Ovary (tissue), 3 donors: Measurements from ENCODE around the gene ADAMTS8.

Experiments
- EP300 ChIP-seq: sonication (generic); formaldehyde crosslinking; IDR thresholded peaks from one replicate; pipeline ENCODE4 v1.6.1; 2017; ENCODE audit warnings: antibody characterized with exemption
- POLR2A ChIP-seq: fragments of 450-650 bp; IDR thresholded peaks from one replicate; pipeline ENCODE4 v1.6.1; 2017; ENCODE audit warnings: antibody characterized with exemption, mild to moderate bottlenecking, moderate library complexity
- TF ChIP-seq, protein P1 (sequence below), 3 donors: fragments of 450-650 bp in 2 of 3; fragments of 200-600 bp in 1 of 3; IDR thresholded peaks; one replicate each; pipeline versions ENCODE4 v1.5.1 to v1.8.0; 2016 to 2022; ENCODE audit warnings: antibody characterized with exemption in 3 of 3, mild to moderate bottlenecking in 1 of 3
- donor health status: DM: no; HTN: no; CAD: no.

- TF ChIP-seq, protein P1, sequence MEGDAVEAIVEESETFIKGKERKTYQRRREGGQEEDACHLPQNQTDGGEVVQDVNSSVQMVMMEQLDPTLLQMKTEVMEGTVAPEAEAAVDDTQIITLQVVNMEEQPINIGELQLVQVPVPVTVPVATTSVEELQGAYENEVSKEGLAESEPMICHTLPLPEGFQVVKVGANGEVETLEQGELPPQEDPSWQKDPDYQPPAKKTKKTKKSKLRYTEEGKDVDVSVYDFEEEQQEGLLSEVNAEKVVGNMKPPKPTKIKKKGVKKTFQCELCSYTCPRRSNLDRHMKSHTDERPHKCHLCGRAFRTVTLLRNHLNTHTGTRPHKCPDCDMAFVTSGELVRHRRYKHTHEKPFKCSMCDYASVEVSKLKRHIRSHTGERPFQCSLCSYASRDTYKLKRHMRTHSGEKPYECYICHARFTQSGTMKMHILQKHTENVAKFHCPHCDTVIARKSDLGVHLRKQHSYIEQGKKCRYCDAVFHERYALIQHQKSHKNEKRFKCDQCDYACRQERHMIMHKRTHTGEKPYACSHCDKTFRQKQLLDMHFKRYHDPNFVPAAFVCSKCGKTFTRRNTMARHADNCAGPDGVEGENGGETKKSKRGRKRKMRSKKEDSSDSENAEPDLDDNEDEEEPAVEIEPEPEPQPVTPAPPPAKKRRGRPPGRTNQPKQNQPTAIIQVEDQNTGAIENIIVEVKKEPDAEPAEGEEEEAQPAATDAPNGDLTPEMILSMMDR (IDR thresholded peaks at IDR 0.05) = no peak
- no peak for TF ChIP-seq POLR2A
- TF ChIP-seq EP300 = no peak
Observed at GRCh38 chr11:130369713-130370112, 58.7 kb downstream of the ADAMTS8 start.
